SU-DHL-6 (cell line): ENCODE data around the gene MPND.

Experiments
- H2AFZ ChIP-seq: fragments of 200-600 bp; sonication (generic); 2 replicates; pipeline ENCODE4 v1.6.1; 2014; ENCODE audit warnings: low read depth, mild to moderate bottlenecking, moderate library complexity, mixed read lengths, antibody characterized with exemption, low read length; ENCODE audit not compliant: severe bottlenecking
- H3F3A ChIP-seq: fragments of 200-600 bp; shearing (Covaris generic); 2 replicates; pipeline ENCODE4 v1.6.0; 2016; ENCODE audit warnings: antibody characterized with exemption, mild to moderate bottlenecking; ENCODE audit not compliant: insufficient read depth
- H3K27ac ChIP-seq: fragments of 200-600 bp; sonication (generic); 2 replicates; pipeline ENCODE4 v1.5.1; 2016; ENCODE audit warnings: low read depth, mild to moderate bottlenecking, low read length, moderate library complexity, mixed read lengths
- H3K27me3 ChIP-seq: fragments of 200-600 bp; sonication (generic), shearing (Covaris generic); 2 replicates; pipeline ENCODE4 v1.6.0; 2014; ENCODE audit warnings: mild to moderate bottlenecking, low read length
- H3K36me3 ChIP-seq: fragments of 200-600 bp; sonication (generic); 2 replicates; pipeline ENCODE4 v1.6.1; 2014; ENCODE audit warnings: mild to moderate bottlenecking, low read length, mixed read lengths
- H3K4me2 ChIP-seq: fragments of 300-600, 200-600 bp; shearing (Covaris generic), sonication (generic); 2 replicates; pipeline ENCODE4 v1.6.0; 2014; ENCODE audit warnings: low read length, low read depth, mild to moderate bottlenecking; ENCODE audit not compliant: poor library complexity, severe bottlenecking
- H3K4me3 ChIP-seq: fragments of 200-600 bp; sonication (generic); 2 replicates; pipeline ENCODE4 v1.5.1; 2014; ENCODE audit warnings: antibody characterized with exemption, low read length, mild to moderate bottlenecking, mixed read lengths; ENCODE audit not compliant: insufficient read depth, poor library complexity, severe bottlenecking
- H3K79me2 ChIP-seq: fragments of 200-600 bp; sonication (generic); 2 replicates; pipeline ENCODE4 v1.6.1; 2014; ENCODE audit warnings: mild to moderate bottlenecking, low read length, moderate library complexity; ENCODE audit not compliant: insufficient read depth
- H3K9ac ChIP-seq: fragments of 200-600 bp; sonication (generic); 2 replicates; pipeline ENCODE4 v1.7.0; 2014; ENCODE audit warnings: mild to moderate bottlenecking, low read length
- H3K9me2 ChIP-seq: fragments of 200-600 bp; sonication (generic); replicated peaks from 2 replicates; pipeline ENCODE4 v1.6.1; 2014; ENCODE audit warnings: low read length; ENCODE audit not compliant: insufficient read depth
- H3K9me3 ChIP-seq: fragments of 200-600 bp; sonication (generic); 2 replicates; pipeline ENCODE4 v1.6.1; 2014; ENCODE audit warnings: low read length, mixed read lengths; ENCODE audit not compliant: insufficient read depth
- H4K20me1 ChIP-seq: fragments of 200-600 bp; sonication (generic); 2 replicates; pipeline ENCODE4 v1.6.1; 2014; ENCODE audit warnings: low read depth, mild to moderate bottlenecking, antibody characterized with exemption, low read length, moderate library complexity, mixed read lengths
- EZH2phosphoT487 ChIP-seq: fragments of 200-600 bp; sonication (generic), shearing (Covaris generic); conservative IDR thresholded peaks from 2 replicates; pipeline ENCODE4 v1.6.1; 2018; ENCODE audit warnings: mild to moderate bottlenecking, antibody characterized with exemption, low read length, moderate library complexity, mixed read lengths
- TF ChIP-seq, protein P1 (sequence below): fragments of 200-600 bp; sonication (generic); IDR thresholded peaks from one replicate; pipeline ENCODE4 v1.5.1; 2017; ENCODE audit warnings: antibody characterized with exemption, mild to moderate bottlenecking, low read length, moderate library complexity; ENCODE audit not compliant: insufficient read depth, poor library complexity, severe bottlenecking

Gene MPND

GRCh38 chr19:4310247-4311121 is 32.9 kb upstream of the MPND start:
- TF ChIP-seq EZH2phosphoT487: no peak
- TF ChIP-seq, protein P1, sequence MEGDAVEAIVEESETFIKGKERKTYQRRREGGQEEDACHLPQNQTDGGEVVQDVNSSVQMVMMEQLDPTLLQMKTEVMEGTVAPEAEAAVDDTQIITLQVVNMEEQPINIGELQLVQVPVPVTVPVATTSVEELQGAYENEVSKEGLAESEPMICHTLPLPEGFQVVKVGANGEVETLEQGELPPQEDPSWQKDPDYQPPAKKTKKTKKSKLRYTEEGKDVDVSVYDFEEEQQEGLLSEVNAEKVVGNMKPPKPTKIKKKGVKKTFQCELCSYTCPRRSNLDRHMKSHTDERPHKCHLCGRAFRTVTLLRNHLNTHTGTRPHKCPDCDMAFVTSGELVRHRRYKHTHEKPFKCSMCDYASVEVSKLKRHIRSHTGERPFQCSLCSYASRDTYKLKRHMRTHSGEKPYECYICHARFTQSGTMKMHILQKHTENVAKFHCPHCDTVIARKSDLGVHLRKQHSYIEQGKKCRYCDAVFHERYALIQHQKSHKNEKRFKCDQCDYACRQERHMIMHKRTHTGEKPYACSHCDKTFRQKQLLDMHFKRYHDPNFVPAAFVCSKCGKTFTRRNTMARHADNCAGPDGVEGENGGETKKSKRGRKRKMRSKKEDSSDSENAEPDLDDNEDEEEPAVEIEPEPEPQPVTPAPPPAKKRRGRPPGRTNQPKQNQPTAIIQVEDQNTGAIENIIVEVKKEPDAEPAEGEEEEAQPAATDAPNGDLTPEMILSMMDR: no peak
- Histone ChIP-seq H3K4me2 (no peak overlapping the region), H3K27ac (no peak overlapping the region), H3K9ac (no peak overlapping the region), H3K9me3 (no peaks in the 10 kb centered on the region), H3K27me3 (no peaks in the 10 kb centered on the region), H3K9me2 (no peaks in the 10 kb centered on the region), H3F3A (no peaks in the 10 kb centered on the region), H4K20me1 (no peaks in the 10 kb centered on the region), H3K79me2 (no peaks in the 10 kb centered on the region), H3K4me3 (no peak overlapping the region), H3K36me3 (no peaks in the 10 kb centered on the region), H2AFZ (no peak overlapping the region)

DNA sequence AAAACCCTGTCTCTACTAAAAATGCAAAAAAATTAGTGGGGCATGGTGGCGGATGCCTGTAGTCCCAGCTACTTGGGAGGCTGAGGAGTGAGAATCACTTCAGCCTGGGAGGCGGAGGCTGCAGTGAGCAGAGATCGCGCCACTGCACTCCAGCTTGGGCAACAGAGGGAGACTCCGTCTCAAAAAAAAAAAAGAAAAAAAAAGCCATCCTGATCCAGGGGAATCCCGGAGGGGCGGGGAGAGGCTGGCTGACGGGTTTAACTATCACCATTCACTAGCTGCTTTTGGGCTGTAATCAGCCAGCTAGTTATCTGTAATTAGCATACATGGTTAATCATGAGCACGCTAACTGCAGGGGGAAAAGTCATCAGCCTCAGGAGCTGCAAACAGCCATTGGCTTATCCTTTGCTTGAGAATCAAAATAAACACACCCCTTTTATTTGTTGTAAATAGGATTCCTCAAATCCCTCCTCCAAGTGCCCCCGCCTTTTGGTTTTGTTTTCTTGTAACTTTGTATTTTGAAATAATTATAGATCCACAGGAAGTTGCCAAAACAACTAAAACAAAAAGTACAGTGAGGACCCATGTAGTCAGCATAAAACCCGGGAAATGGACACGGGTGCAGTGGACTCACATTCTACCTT is 29.4 kb upstream of the MPND start:
- H3K27me3 ChIP-seq: no peaks in the 10 kb centered on the region
- H3F3A ChIP-seq: no peaks in the 10 kb centered on the region
- no peak overlapping the region for H3K4me2 ChIP-seq
- H3K27ac ChIP-seq: no peak overlapping the region
- H3K9me2 ChIP-seq: no peaks in the 10 kb centered on the region
- H3K4me3 ChIP-seq: no peak overlapping the region
- H3K9me3 ChIP-seq: no peaks in the 10 kb centered on the region
- no peak overlapping the region for H2AFZ ChIP-seq
- H4K20me1 ChIP-seq: no peaks in the 10 kb centered on the region
- H3K79me2 ChIP-seq: no peaks in the 10 kb centered on the region
- no peaks in the 10 kb centered on the region for H3K36me3 ChIP-seq
- TF ChIP-seq, protein P1: no peak
- TF ChIP-seq EZH2phosphoT487: no peak
- H3K9ac ChIP-seq: no peak overlapping the region

- Histone ChIP-seq H3K4me2 (no peak overlapping the region), H3K27ac (no peak overlapping the region), H3K9ac (no peak overlapping the region), H2AFZ (no peak overlapping the region), H3F3A (no peaks in the 10 kb centered on the region), H4K20me1 (no peaks in the 10 kb centered on the region), H3K4me3 (no peak overlapping the region), H3K79me2 (no peaks in the 10 kb centered on the region), H3K9me3 (0 out of 2 replicates have a peak, but pooled peaks cover 4% of the 10 kb centered on the region), H3K27me3 (no peaks in the 10 kb centered on the region), H3K36me3 (no peaks in the 10 kb centered on the region), H3K9me2 (no peaks in the 10 kb centered on the region)
- TF ChIP-seq, protein P1: no peak
- no peak for TF ChIP-seq EZH2phosphoT487
Measured at GRCh38 chr19:4316956-4317355, 26.4 kb upstream of the MPND start.
